ENCODE data around the gene PCSK6. TPM values are rescaled to one million over a fixed set of nuclear protein-coding genes. Genes with fewer than 3 reads are reported as not detected.

Gene PCSK6
- total RNA-seq, 1 donor from 2014 or later = 1.8 TPM

- H3K36me3 Mint-ChIP-seq (ENCODE audit: insufficient read depth) = no peaks in the 10 kb centered on the region
- no peak for DNase-seq (ENCODE audit: low spot score, unreplicated experiment)
- no peaks in the 10 kb centered on the region for H3K9me3 Mint-ChIP-seq (ENCODE audit: low read depth)
- no peak for TF ChIP-seq CTCF (IDR thresholded peaks at IDR 0.05; ENCODE audit: unreplicated experiment)
- peaks cover 4% of the 10 kb centered on the region for H3K27me3 Mint-ChIP-seq
- H3K27ac Mint-ChIP-seq = no peak overlapping the region
- H3K4me1 Mint-ChIP-seq (ENCODE audit: low read depth) = no peaks in the 10 kb centered on the region
- H3K4me3 Mint-ChIP-seq (ENCODE audit: low read depth) = no peak overlapping the region
Observed at GRCh38 chr15:101314336-101315125, 175.0 kb downstream of the PCSK6 start.

- H3K4me1 Mint-ChIP-seq (ENCODE audit: low read depth) = no peaks in the 10 kb centered on the region
- no peaks in the 10 kb centered on the region for H3K9me3 Mint-ChIP-seq (ENCODE audit: low read depth)
- peaks cover 4% of the 10 kb centered on the region for H3K27me3 Mint-ChIP-seq
- no peaks in the 10 kb centered on the region for H3K36me3 Mint-ChIP-seq (ENCODE audit: insufficient read depth)
- no peak for TF ChIP-seq CTCF (IDR thresholded peaks at IDR 0.05; ENCODE audit: unreplicated experiment)
- H3K4me3 Mint-ChIP-seq (ENCODE audit: low read depth) = no peak overlapping the region
- no peak for DNase-seq (ENCODE audit: low spot score, unreplicated experiment)
- H3K27ac Mint-ChIP-seq = no peak overlapping the region
Observed at GRCh38 chr15:101313041-101313761, 176.3 kb downstream of the PCSK6 start.

GRCh38 chr15:101310508-101310907 lies 179.0 kb downstream of the PCSK6 start:
- Mint-ChIP-seq H3K9me3 (ENCODE audit: low read depth) (no peaks in the 10 kb centered on the region), H3K4me3 (ENCODE audit: low read depth) (no peak overlapping the region)
- TF ChIP-seq CTCF (IDR thresholded peaks at IDR 0.05; ENCODE audit: unreplicated experiment) = no peak

GRCh38 chr15:101310161-101310480 lies 179.4 kb downstream of the PCSK6 start:
- no peaks in the 10 kb centered on the region for H3K4me1 Mint-ChIP-seq (ENCODE audit: low read depth)
- no peak overlapping the region for H3K4me3 Mint-ChIP-seq (ENCODE audit: low read depth)
- H3K27me3 Mint-ChIP-seq = peaks cover 4% of the 10 kb centered on the region
- H3K9me3 Mint-ChIP-seq (ENCODE audit: low read depth) = no peaks in the 10 kb centered on the region
- DNase-seq (ENCODE audit: low spot score, unreplicated experiment) = no peak
- no peak overlapping the region for H3K27ac Mint-ChIP-seq
- no peak for TF ChIP-seq CTCF (IDR thresholded peaks at IDR 0.05; ENCODE audit: unreplicated experiment)
- H3K36me3 Mint-ChIP-seq (ENCODE audit: insufficient read depth) = no peaks in the 10 kb centered on the region

More at GRCh38 chr15:101310508-101310907, 179.0 kb downstream of the PCSK6 start:
- H3K27ac Mint-ChIP-seq = no peak overlapping the region
- DNase-seq (ENCODE audit: low spot score, unreplicated experiment) = no peak
- peaks cover 4% of the 10 kb centered on the region for H3K27me3 Mint-ChIP-seq
- no peaks in the 10 kb centered on the region for H3K4me1 Mint-ChIP-seq (ENCODE audit: low read depth)
- no peaks in the 10 kb centered on the region for H3K36me3 Mint-ChIP-seq (ENCODE audit: insufficient read depth)

- no peaks in the 10 kb centered on the region for H3K4me1 Mint-ChIP-seq (ENCODE audit: low read depth)
- no peaks in the 10 kb centered on the region for H3K36me3 Mint-ChIP-seq (ENCODE audit: insufficient read depth)
- no peak for DNase-seq (ENCODE audit: low spot score, unreplicated experiment)
- peaks cover 4% of the 10 kb centered on the region for H3K27me3 Mint-ChIP-seq
- no peak overlapping the region for H3K4me3 Mint-ChIP-seq (ENCODE audit: low read depth)
- TF ChIP-seq CTCF (IDR thresholded peaks at IDR 0.05; ENCODE audit: unreplicated experiment) = no peak
- no peaks in the 10 kb centered on the region for H3K9me3 Mint-ChIP-seq (ENCODE audit: low read depth)
- H3K27ac Mint-ChIP-seq = no peak overlapping the region
Observed at GRCh38 chr15:101309436-101310160, 179.9 kb downstream of the PCSK6 start.

All from progenitor cell of endocrine pancreas (in vitro differentiated cells).